Measurements from ENCODE around the gene SESN3.

DNA sequence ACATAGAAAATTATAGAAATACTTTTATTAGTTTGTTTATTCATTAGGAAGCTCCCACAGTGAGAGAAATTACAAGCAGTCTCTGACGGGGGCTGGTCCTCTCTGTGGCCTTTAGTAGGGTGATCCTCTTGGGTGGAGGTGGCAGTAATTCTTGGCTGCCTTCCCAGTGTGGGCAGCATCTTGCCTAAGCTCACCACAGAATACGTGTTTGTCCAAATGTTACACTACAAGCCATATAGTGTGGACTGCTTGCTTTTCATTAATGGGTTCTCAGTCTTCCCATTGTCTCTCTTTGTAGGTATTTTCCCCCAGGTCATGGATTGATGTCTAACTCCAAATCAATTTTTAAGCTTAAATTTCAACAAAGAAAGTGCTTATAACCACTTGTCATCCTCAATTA, 98.0 kb downstream of the SESN3 start:
- TF ChIP-seq, protein P1, sequence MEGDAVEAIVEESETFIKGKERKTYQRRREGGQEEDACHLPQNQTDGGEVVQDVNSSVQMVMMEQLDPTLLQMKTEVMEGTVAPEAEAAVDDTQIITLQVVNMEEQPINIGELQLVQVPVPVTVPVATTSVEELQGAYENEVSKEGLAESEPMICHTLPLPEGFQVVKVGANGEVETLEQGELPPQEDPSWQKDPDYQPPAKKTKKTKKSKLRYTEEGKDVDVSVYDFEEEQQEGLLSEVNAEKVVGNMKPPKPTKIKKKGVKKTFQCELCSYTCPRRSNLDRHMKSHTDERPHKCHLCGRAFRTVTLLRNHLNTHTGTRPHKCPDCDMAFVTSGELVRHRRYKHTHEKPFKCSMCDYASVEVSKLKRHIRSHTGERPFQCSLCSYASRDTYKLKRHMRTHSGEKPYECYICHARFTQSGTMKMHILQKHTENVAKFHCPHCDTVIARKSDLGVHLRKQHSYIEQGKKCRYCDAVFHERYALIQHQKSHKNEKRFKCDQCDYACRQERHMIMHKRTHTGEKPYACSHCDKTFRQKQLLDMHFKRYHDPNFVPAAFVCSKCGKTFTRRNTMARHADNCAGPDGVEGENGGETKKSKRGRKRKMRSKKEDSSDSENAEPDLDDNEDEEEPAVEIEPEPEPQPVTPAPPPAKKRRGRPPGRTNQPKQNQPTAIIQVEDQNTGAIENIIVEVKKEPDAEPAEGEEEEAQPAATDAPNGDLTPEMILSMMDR (IDR thresholded peaks at IDR 0.05) = no peak
- no peak for TF ChIP-seq YY1 (IDR thresholded peaks at IDR 0.05; ENCODE audit: low read depth)
- TF ChIP-seq RFX5 (IDR thresholded peaks at IDR 0.05; ENCODE audit: low read length) = no peak
- no peak for TF ChIP-seq TAF1 (IDR thresholded peaks at IDR 0.05; ENCODE audit: borderline replicate concordance, low read depth, low read length)
- TF ChIP-seq, protein P2, sequence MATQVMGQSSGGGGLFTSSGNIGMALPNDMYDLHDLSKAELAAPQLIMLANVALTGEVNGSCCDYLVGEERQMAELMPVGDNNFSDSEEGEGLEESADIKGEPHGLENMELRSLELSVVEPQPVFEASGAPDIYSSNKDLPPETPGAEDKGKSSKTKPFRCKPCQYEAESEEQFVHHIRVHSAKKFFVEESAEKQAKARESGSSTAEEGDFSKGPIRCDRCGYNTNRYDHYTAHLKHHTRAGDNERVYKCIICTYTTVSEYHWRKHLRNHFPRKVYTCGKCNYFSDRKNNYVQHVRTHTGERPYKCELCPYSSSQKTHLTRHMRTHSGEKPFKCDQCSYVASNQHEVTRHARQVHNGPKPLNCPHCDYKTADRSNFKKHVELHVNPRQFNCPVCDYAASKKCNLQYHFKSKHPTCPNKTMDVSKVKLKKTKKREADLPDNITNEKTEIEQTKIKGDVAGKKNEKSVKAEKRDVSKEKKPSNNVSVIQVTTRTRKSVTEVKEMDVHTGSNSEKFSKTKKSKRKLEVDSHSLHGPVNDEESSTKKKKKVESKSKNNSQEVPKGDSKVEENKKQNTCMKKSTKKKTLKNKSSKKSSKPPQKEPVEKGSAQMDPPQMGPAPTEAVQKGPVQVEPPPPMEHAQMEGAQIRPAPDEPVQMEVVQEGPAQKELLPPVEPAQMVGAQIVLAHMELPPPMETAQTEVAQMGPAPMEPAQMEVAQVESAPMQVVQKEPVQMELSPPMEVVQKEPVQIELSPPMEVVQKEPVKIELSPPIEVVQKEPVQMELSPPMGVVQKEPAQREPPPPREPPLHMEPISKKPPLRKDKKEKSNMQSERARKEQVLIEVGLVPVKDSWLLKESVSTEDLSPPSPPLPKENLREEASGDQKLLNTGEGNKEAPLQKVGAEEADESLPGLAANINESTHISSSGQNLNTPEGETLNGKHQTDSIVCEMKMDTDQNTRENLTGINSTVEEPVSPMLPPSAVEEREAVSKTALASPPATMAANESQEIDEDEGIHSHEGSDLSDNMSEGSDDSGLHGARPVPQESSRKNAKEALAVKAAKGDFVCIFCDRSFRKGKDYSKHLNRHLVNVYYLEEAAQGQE (IDR thresholded peaks at IDR 0.05; ENCODE audit: low read depth, low read length) = no peak

Data from SK-N-SH (cell line).